Tibial artery (tissue), 4 donors: ENCODE measurements around the gene SCARB2.
A peak's percentile ranks its signal among the peaks of the same experiment; 100 is the strongest.

Experiments used
- DNase-seq, 2 donors: peaks; one replicate each; pipeline ENCODE4 v3.0.0-alpha.2; 2019
- H3K27ac ChIP-seq, 2 donors: fragments of 200-600 bp; sonication (generic) in 1 of 2; 1 replicate in 1 of 2; 2 replicates in 1 of 2; pipeline ENCODE4 v1.5.1; 2018 to 2019; ENCODE audit warnings: mild to moderate bottlenecking in 1 of 2
- H3K27me3 ChIP-seq, 2 donors: fragments of 200-600 bp; sonication (generic) in 1 of 2; one replicate each; pipeline versions ENCODE4 v1.5.1 to v1.6.0; 2016 to 2019
- H3K36me3 ChIP-seq, 3 donors: fragments of 200-600 bp; sonication (generic) in 2 of 3; one replicate each; pipeline ENCODE4 v1.5.1; 2016 to 2019; ENCODE audit warnings: mild to moderate bottlenecking in 2 of 3
- H3K4me1 ChIP-seq, 4 donors: fragments of 200-600 bp; sonication (generic) in 2 of 4; 1 replicate in 3 of 4; 2 replicates in 1 of 4; pipeline ENCODE4 v1.5.1; 2016 to 2019
- H3K4me3 ChIP-seq, 2 donors: fragments of 200-600 bp; sonication (generic) in 1 of 2; 1 replicate in 1 of 2; 2 replicates in 1 of 2; pipeline ENCODE4 v1.5.1; 2018 to 2019; ENCODE audit warnings: mild to moderate bottlenecking in 2 of 2
- H3K9me3 ChIP-seq, 3 donors: fragments of 200-600 bp; sonication (generic) in 1 of 3; one replicate each; pipeline ENCODE4 v1.5.1; 2016 to 2019
- intact Hi-C: fragments of 100-400 bp; cut with DNase I; formaldehyde crosslinking; loops from one replicate; pipeline ENCODE4 v1.15.0; 2023; ENCODE audit warnings: low total_unique reads
- TF ChIP-seq, protein P1 (sequence below), 2 experiments: fragments of 200-600 bp in 1 of 2; fragments of 450-650 bp in 1 of 2; IDR thresholded peaks; one replicate each; pipeline ENCODE4 v1.5.1; 2017 to 2019; ENCODE audit warnings: antibody characterized with exemption in 2 of 2, mild to moderate bottlenecking in 1 of 2, moderate library complexity in 1 of 2

The SCARB2 gene

DNA sequence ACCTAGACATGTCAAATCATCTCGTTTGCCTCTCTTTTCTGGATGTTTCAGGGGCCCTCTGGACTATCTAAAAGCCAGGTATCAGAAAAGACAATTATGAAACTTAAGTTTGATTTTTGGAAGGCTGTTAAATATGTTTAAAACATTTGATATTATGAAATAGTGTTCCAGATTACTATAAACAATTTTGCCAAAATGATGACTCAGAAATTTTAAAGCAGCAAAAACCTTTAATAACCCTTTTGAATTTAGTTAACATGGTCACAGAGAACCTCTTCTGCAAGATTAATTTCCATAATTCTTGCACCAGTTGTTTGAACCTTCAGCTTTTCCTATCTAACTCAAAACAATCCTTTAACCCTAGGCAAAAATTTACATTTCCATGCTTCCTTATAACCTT, 19.1 kb upstream of the SCARB2 start:
- TF ChIP-seq, protein P1, sequence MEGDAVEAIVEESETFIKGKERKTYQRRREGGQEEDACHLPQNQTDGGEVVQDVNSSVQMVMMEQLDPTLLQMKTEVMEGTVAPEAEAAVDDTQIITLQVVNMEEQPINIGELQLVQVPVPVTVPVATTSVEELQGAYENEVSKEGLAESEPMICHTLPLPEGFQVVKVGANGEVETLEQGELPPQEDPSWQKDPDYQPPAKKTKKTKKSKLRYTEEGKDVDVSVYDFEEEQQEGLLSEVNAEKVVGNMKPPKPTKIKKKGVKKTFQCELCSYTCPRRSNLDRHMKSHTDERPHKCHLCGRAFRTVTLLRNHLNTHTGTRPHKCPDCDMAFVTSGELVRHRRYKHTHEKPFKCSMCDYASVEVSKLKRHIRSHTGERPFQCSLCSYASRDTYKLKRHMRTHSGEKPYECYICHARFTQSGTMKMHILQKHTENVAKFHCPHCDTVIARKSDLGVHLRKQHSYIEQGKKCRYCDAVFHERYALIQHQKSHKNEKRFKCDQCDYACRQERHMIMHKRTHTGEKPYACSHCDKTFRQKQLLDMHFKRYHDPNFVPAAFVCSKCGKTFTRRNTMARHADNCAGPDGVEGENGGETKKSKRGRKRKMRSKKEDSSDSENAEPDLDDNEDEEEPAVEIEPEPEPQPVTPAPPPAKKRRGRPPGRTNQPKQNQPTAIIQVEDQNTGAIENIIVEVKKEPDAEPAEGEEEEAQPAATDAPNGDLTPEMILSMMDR (IDR thresholded peaks at IDR 0.05) = no peak
- H3K4me1 ChIP-seq = no peaks in the 10 kb centered on the region
- H3K9me3 ChIP-seq = peaks cover 0 to 6% (median 0%) of the 10 kb centered on the region in 3 donors
- no peak for DNase-seq
- H3K27me3 ChIP-seq = no peaks in the 10 kb centered on the region
- intact Hi-C loops = no loop called here
- H3K36me3 ChIP-seq = no peaks in the 10 kb centered on the region
- H3K27ac ChIP-seq = no peak overlapping the region
- no peak overlapping the region for H3K4me3 ChIP-seq

DNA sequence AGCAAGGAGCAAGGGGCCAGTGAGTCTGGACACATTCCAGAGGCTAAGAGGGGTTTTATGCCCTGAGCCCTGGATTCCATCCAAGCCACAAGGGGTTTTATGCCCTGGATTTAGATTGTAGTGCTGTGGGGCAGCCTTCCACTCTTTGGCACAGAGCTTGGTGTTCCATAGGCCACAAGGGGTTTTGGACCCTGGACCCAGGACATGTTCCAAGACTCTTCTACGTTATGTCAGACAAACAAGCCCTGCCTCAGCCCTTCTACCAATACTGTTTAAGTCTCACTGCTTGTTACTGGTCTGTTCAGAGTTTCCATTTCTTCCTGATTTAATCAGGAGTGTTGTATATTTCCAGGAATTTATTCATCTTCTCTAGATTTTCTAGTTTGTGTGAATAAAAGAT, 12.8 kb upstream of the SCARB2 start:
- intact Hi-C loops = no loop called here
- no peak for DNase-seq
- H3K4me3 ChIP-seq = no peak overlapping the region
- peaks cover 0 to 6% (median 0%) of the 10 kb centered on the region in 3 donors for H3K9me3 ChIP-seq
- H3K4me1 ChIP-seq = no peaks in the 10 kb centered on the region
- no peaks in the 10 kb centered on the region for H3K36me3 ChIP-seq
- H3K27ac ChIP-seq = no peak overlapping the region
- TF ChIP-seq, protein P1 (IDR thresholded peaks at IDR 0.05) = no peak
- H3K27me3 ChIP-seq = no peaks in the 10 kb centered on the region

DNA sequence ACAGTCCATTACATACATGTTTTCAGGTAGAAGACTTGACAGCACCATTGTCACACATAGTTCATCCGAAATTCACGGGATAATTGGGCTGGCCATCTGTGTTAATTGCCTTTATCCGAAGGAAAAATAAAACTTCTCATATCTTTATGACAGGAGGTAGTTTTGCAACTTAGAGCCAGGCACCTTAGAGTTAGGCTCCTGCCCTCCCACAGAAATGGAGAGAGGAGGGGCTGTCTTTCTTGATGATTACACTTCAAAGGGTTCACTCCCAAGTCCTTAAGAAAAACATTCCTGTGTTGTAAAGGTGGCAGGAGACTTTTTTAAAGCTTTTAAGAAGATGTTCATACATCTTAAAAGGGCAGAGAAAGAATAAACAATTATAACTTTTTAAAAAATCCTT, 10.5 kb upstream of the SCARB2 start:
- TF ChIP-seq, protein P1 (IDR thresholded peaks at IDR 0.05) = no peak
- Histone ChIP-seq H3K4me3 (no peak overlapping the region), H3K27ac (no peak overlapping the region)

DNA sequence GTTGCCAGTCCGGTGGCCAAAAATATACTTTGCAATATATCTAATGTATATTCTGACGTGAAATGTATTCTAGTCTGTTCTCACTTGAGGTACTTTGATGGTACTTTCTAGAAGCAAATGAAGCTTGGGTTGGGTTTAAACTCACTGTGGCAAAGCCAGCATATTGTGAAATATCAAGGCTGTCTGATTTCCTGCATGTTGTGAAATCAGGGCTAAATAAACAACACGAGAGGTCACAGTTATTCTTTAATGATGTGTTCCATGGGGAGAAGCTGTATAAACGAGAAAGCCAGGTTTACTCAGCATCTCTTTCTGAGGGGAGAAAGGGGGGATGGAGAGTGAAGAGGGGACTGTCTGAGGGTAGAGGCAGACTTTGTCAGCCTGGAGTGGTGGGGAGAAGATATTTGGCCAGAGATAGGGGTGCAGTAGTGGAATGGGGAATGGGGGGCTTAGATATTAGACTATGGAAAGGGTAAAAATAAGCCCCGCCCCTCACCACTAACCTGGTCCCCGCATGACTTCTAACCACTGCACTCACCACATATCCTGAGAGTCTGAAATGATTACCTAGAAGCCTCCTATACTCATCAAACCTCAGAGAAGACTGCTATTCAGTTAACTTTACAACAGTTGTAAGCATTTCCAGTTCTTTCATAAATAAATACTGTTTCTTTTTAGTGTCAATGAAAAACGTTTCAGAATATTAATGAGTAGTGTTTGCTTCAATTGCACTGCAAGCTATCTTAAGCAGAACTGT, 5.9 kb upstream of the SCARB2 start:
- no peaks in the 10 kb centered on the region for H3K36me3 ChIP-seq
- peak overlapping the region in 1 of 2 donors; percentile 20 for H3K27ac ChIP-seq
- no peak for DNase-seq
- no peaks in the 10 kb centered on the region for H3K27me3 ChIP-seq
- H3K9me3 ChIP-seq = no peaks in the 10 kb centered on the region
- peaks cover 0 to 18% (median 13%) of the 10 kb centered on the region in 4 donors for H3K4me1 ChIP-seq
- intact Hi-C loops = no loop called here
- H3K4me3 ChIP-seq = no peak overlapping the region
- TF ChIP-seq, protein P1 (IDR thresholded peaks at IDR 0.05) = no peak

More for the DNA sequence above, 10.5 kb upstream of the SCARB2 start:
- Histone ChIP-seq H3K27me3 (no peaks in the 10 kb centered on the region), H3K36me3 (no peaks in the 10 kb centered on the region), H3K4me1 (peaks cover 0 to 6% (median 2%) of the 10 kb centered on the region in 4 donors), H3K9me3 (peaks cover 0 to 6% (median 0%) of the 10 kb centered on the region in 3 donors)
- DNase-seq = no peak
- intact Hi-C loops = no loop called here

DNA sequence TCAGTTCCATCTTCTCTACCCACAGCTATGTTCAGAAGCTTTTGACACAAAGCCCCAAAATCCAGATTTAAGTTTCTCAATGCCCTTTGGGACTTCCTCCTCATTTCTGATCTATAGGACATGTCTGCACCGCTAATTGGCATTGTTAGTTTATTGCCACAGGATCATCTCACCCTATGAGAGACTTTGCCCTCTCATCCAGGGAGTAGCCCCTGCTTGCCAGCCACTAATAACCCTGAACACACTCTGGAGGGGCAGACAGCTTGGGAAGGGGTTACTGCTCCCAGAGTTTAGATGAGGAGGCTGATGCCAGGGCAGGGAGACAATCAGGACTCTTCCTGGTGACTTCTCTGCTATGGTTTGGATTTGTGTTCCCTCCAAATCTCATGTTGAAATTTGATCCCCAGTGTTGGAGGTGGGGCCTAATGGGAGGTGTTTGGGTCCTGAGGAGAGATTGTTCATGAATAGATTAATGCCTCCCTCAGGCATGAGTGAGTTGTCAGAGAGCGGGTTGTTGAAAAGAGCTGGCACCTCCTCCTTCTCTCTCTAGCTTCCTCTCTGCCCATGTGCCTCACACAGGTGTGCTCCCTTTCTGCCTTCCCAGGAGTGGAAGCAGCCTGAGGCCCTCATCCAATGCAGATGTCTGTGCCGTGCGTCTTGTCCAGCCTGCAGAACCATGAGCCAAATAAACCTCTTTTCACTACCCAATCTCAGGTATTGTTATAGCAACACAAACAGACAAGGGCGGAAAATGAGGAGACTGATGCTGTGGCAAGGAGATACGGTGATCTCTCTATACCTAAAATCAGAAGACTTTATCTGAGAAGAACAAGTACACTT, 3.6 kb upstream of the SCARB2 start:
- no peak for DNase-seq
- H3K9me3 ChIP-seq = no peaks in the 10 kb centered on the region
- H3K27me3 ChIP-seq = no peaks in the 10 kb centered on the region
- no peaks in the 10 kb centered on the region for H3K36me3 ChIP-seq
- no peak overlapping the region for H3K4me3 ChIP-seq
- intact Hi-C loops = no loop called here
- H3K27ac ChIP-seq = no peak overlapping the region
- TF ChIP-seq, protein P1 (IDR thresholded peaks at IDR 0.05) = no peak
- peaks cover 0 to 30% (median 20%) of the 10 kb centered on the region in 4 donors for H3K4me1 ChIP-seq
